Activated CD4-positive, alpha-beta T cell treated with anti-CD3 and anti-CD28 coated beads for 36 hours (primary cell): ENCODE data around the gene SETD2. TPM values are rescaled to one million over a fixed set of nuclear protein-coding genes. Genes with fewer than 3 reads are reported as not detected.
A peak's percentile ranks its signal among the peaks of the same experiment; 100 is the strongest.

Source experiments
- ATAC-seq: fragments of 200-7000 bp; cut with Tn5 transposase; one replicate; pipeline ENCODE4 v1.10.0; 2021; ENCODE audit warnings: mild to moderate bottlenecking, moderate library complexity
- CTCF ChIA-PET: fragments of 350-600 bp; sonication (Branson Sonifier 250); formaldehyde crosslinking; loops from one replicate; lab custom pipeline; 2021; ENCODE audit warnings: antibody characterized with exemption; lab: Charles Lee
- POLR2A ChIA-PET: fragments of 350-600 bp; sonication (Branson Sonifier 250); formaldehyde crosslinking; loops from one replicate; lab custom pipeline; 2021; ENCODE audit warnings: antibody characterized with exemption, inconsistent platforms; lab: Charles Lee
- DNase-seq: peaks from one replicate; pipeline ENCODE4 v3.0.0-alpha.2; 2020
- H3K27ac Mint-ChIP-seq: one replicate; pipeline ENCODE4 v1.8.0; 2021; ENCODE audit warnings: mixed read lengths
- H3K27me3 Mint-ChIP-seq: one replicate; pipeline ENCODE4 v1.8.0; 2021; ENCODE audit warnings: mixed read lengths
- H3K36me3 Mint-ChIP-seq: one replicate; pipeline ENCODE4 v1.8.0; 2021; ENCODE audit warnings: low read depth, mixed read lengths
- H3K4me1 Mint-ChIP-seq: one replicate; pipeline ENCODE4 v1.8.0; 2021; ENCODE audit warnings: mixed read lengths
- H3K4me3 Mint-ChIP-seq: one replicate; pipeline ENCODE4 v1.8.0; 2021; ENCODE audit warnings: mild to moderate bottlenecking, moderate library complexity, mixed read lengths
- H3K9me3 Mint-ChIP-seq: one replicate; pipeline ENCODE4 v1.8.0; 2021; ENCODE audit warnings: low read depth, mixed read lengths
- intact Hi-C, 2 experiments: fragments of 100-400 bp; cut with DNase I in 1 of 2; cut with micrococcal nuclease in 1 of 2; formaldehyde crosslinking; loops; one replicate each; pipeline versions ENCODE4 v1.14.2 to v1.15.1; 2022 to 2024; cut with DNase I, micrococcal nuclease
- total RNA-seq, 2 experiments: library from RNA; stranded (reverse); gene quantifications; one replicate each; pipeline ENCODE4 v1.2.3, GENCODE V29; 2021

Gene SETD2
- total RNA-seq, 2 experiments from 2014 or later, result 31.8 to 35.8 TPM

GRCh38 chr3:47010910-47011309 lies 153.0 kb downstream of the SETD2 start:
- Mint-ChIP-seq H3K4me1 (peaks cover 4% of the 10 kb centered on the region), H3K27ac (no peak overlapping the region), H3K4me3 (no peak overlapping the region), H3K36me3 (peaks cover 23% of the 10 kb centered on the region), H3K9me3 (no peaks in the 10 kb centered on the region), H3K27me3 (no peaks in the 10 kb centered on the region)
- POLR2A ChIA-PET, result interaction anchor here (0.8 kb wide), 1 partner anchor 9 kb away, joined by 3 read pairs; no protein-coding TSS in a partner anchor
- intact Hi-C loops, result loop anchor here in 1 of 2 experiments (10.0 kb wide), 1 partner anchor 364 kb away; no protein-coding TSS in a partner anchor
- CTCF ChIA-PET, result interaction anchor here (1.3 kb wide), 1 partner anchor 25 kb away, joined by 4 read pairs; no protein-coding TSS in a partner anchor
- no peak for DNase-seq
- ATAC-seq, result no peak

DNA sequence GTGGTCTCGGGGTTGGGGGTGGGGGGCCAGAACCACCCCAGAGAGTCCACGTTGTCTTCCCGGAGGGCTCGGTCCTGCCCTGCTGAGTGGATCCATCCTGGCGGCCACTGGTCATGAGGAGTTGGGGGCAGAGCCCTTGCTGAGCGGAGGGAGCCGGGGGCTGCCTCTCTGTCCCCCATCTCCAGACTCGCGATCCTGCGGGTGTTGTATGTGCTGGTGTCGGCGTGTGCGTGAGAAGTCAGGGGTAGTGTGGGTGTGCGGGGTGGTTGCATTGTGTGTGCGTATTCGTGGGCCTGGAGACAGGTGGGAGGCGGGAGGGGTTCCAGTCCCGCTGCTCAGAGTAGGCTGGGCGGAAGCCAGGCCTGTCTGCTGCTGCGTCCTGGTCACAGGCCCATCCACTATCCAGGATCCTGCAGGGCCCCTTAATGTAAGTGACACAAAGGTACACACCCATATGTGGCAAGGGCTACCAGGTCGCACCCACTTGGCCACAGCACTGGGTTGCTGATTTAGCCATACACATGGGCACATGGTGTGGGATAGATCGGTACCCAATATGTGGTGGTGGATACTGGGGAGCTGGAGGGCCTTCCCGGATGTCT lies 153.7 kb downstream of the SETD2 start:
- CTCF ChIA-PET, result interaction anchor here (0.6 to 1.3 kb wide), 3 partner anchors 18 to 257 kb away, joined by 3 to 4 read pairs (median 3); no protein-coding TSS in a partner anchor
- peaks cover 26% of the 10 kb centered on the region for H3K36me3 Mint-ChIP-seq
- H3K27ac Mint-ChIP-seq, result peak overlapping the region; percentile 79
- POLR2A ChIA-PET, result interaction anchor here (0.8 kb wide), 1 partner anchor 9 kb away, joined by 3 read pairs; no protein-coding TSS in a partner anchor
- H3K9me3 Mint-ChIP-seq, result no peaks in the 10 kb centered on the region
- intact Hi-C loops, result loop anchor here in 1 of 2 experiments (10.0 kb wide), 1 partner anchor 365 kb away; no protein-coding TSS in a partner anchor
- peak overlapping the region; percentile 57 for H3K4me3 Mint-ChIP-seq
- peaks cover 4% of the 10 kb centered on the region for H3K4me1 Mint-ChIP-seq
- H3K27me3 Mint-ChIP-seq, result no peaks in the 10 kb centered on the region
- DNase-seq (no peak), ATAC-seq (no peak)

GRCh38 chr3:47009225-47010110 lies 154.4 kb downstream of the SETD2 start:
- Mint-ChIP-seq H3K4me3 (peak overlapping the region; percentile 57), H3K27me3 (no peaks in the 10 kb centered on the region), H3K4me1 (peaks cover 4% of the 10 kb centered on the region), H3K27ac (peak overlapping the region; percentile 58), H3K36me3 (peaks cover 25% of the 10 kb centered on the region), H3K9me3 (no peaks in the 10 kb centered on the region)
- ChIA-PET CTCF (interaction anchor here (0.5 to 1.6 kb wide), 4 partner anchors 17 to 461 kb away, joined by 3 to 5 read pairs (median 3); no protein-coding TSS in a partner anchor), POLR2A (interaction anchor here (0.7 kb wide), 1 partner anchor 94 kb away, joined by 4 read pairs; no protein-coding TSS in a partner anchor)
- intact Hi-C loops, result loop anchor here (1.0 to 10.0 kb wide), 6 partner anchors 10 to 371 kb away; partner anchors contain the start of genes CCDC12 (in 1 of the 2) and NBEAL2 (in 1 of the 2)
- ATAC-seq (peak; percentile 93), DNase-seq (peak; percentile 84)

GRCh38 chr3:47008851-47009224 lies 155.1 kb downstream of the SETD2 start:
- no peaks in the 10 kb centered on the region for H3K27me3 Mint-ChIP-seq
- POLR2A ChIA-PET, result interaction anchor here (0.7 kb wide), 1 partner anchor 94 kb away, joined by 4 read pairs; no protein-coding TSS in a partner anchor
- peaks cover 4% of the 10 kb centered on the region for H3K4me1 Mint-ChIP-seq
- ATAC-seq, result no peak
- no peaks in the 10 kb centered on the region for H3K9me3 Mint-ChIP-seq
- no peak for DNase-seq
- CTCF ChIA-PET, result interaction anchor here (0.5 to 1.6 kb wide), 3 partner anchors 17 to 461 kb away, joined by 3 to 5 read pairs (median 3); no protein-coding TSS in a partner anchor
- no peak overlapping the region for H3K4me3 Mint-ChIP-seq
- intact Hi-C loops, result loop anchor here (1.0 to 2.0 kb wide), 5 partner anchors 10 to 371 kb away; partner anchors contain the start of genes CCDC12 (in 1 of the 2) and NBEAL2 (in 1 of the 2)
- peak overlapping the region; percentile 19 for H3K27ac Mint-ChIP-seq
- peaks cover 27% of the 10 kb centered on the region for H3K36me3 Mint-ChIP-seq

DNA sequence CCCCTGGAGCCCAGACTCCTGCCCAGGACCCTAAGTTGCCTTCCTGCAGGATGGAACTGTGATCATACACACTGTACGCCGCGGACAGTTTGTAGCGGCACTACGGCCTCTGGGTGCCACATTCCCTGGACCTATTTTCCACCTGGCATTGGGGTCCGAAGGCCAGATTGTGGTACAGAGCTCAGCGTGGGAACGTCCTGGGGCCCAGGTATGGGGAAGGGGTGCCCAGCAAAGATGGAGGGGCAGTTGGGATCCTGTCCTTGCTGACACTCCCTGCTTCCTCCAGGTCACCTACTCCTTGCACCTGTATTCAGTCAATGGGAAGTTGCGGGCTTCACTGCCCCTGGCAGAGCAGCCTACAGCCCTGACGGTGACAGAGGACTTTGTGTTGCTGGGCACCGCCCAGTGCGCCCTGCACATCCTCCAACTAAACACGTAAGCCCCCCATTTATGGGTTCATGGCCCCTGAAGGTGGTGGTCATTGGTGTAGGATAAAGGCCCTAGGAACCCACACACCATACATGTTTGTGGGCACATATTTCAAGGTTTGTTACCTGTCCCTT lies 155.6 kb downstream of the SETD2 start:
- CTCF ChIA-PET, result interaction anchor here (1.6 kb wide), 1 partner anchor 62 kb away, joined by 5 read pairs; no protein-coding TSS in a partner anchor
- Mint-ChIP-seq H3K4me3 (no peak overlapping the region), H3K27me3 (no peaks in the 10 kb centered on the region), H3K4me1 (peaks cover 4% of the 10 kb centered on the region), H3K36me3 (peaks cover 32% of the 10 kb centered on the region), H3K9me3 (no peaks in the 10 kb centered on the region), H3K27ac (peak overlapping the region; percentile 19)
- no peak for ATAC-seq
- POLR2A ChIA-PET, result no interaction called here
- intact Hi-C loops, result loop anchor here in 1 of 2 experiments (2.0 kb wide), 1 partner anchor 50 kb away; no protein-coding TSS in a partner anchor
- DNase-seq, result no peak

DNA sequence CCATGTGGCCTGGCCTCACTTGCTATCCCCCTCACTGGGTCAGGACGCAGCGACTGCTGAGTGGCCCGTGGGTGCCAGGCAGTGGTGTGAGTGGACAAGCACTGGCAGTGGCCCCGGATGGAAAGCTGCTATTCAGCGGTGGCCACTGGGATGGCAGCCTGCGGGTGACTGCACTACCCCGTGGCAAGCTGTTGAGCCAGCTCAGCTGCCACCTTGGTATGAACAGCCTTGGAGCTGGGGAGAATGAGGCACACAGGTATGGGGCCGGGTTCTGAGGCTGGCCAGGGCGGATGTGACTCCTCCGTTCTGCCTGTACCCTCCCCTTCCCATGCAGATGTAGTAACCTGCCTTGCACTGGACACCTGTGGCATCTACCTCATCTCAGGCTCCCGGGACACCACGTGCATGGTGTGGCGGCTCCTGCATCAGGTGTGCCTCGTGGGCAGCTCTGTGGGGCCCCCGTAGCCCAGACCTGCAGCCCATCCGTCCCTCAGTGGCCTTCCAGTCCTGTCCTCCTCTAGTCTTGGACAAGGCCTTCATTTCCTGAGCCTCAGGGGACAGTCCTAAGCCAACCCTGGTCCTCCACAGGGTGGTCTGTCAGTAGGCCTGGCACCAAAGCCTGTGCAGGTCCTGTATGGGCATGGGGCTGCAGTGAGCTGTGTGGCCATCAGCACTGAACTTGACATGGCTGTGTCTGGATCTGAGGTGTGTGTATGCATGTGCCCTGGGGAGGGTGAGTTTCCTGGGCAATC lies 156.3 kb downstream of the SETD2 start:
- H3K4me1 Mint-ChIP-seq, result peaks cover 4% of the 10 kb centered on the region
- H3K9me3 Mint-ChIP-seq, result no peaks in the 10 kb centered on the region
- ChIA-PET POLR2A (no interaction called here), CTCF (interaction anchor here (0.6 to 1.6 kb wide), 2 partner anchors 61 to 793 kb away, joined by 3 to 5 read pairs; no protein-coding TSS in a partner anchor)
- no peak overlapping the region for H3K4me3 Mint-ChIP-seq
- no peaks in the 10 kb centered on the region for H3K27me3 Mint-ChIP-seq
- DNase-seq, result peak; percentile 5
- intact Hi-C loops, result loop anchor here in 1 of 2 experiments (2.0 kb wide), 1 partner anchor 49 kb away; no protein-coding TSS in a partner anchor
- ATAC-seq, result no peak
- H3K27ac Mint-ChIP-seq, result no peak overlapping the region
- H3K36me3 Mint-ChIP-seq, result peaks cover 32% of the 10 kb centered on the region

GRCh38 chr3:47007001-47007400 lies 156.9 kb downstream of the SETD2 start:
- DNase-seq (no peak), ATAC-seq (no peak)
- Mint-ChIP-seq H3K4me3 (no peak overlapping the region), H3K4me1 (peaks cover 4% of the 10 kb centered on the region), H3K27ac (no peak overlapping the region), H3K27me3 (no peaks in the 10 kb centered on the region), H3K36me3 (peaks cover 34% of the 10 kb centered on the region), H3K9me3 (no peaks in the 10 kb centered on the region)
- intact Hi-C loops, result no loop called here
- ChIA-PET POLR2A (no interaction called here), CTCF (interaction anchor here (0.7 to 1.5 kb wide), 2 partner anchors 9 to 38 kb away, joined by 3 read pairs; no protein-coding TSS in a partner anchor)

GRCh38 chr3:47006145-47006651 lies 157.7 kb downstream of the SETD2 start:
- Mint-ChIP-seq H3K27ac (no peak overlapping the region), H3K36me3 (peaks cover 34% of the 10 kb centered on the region), H3K27me3 (no peaks in the 10 kb centered on the region), H3K4me1 (peaks cover 4% of the 10 kb centered on the region), H3K4me3 (no peak overlapping the region), H3K9me3 (no peaks in the 10 kb centered on the region)
- CTCF ChIA-PET, result interaction anchor here (0.7 to 1.5 kb wide), 2 partner anchors 9 to 38 kb away, joined by 3 read pairs; no protein-coding TSS in a partner anchor
- no peak for ATAC-seq
- intact Hi-C loops, result no loop called here
- DNase-seq, result no peak
- POLR2A ChIA-PET, result interaction anchor here (1.1 kb wide), 1 partner anchor 27 kb away, joined by 4 read pairs; the partner anchor contains the start of gene NBEAL2

- POLR2A ChIA-PET, result interaction anchor here (1.1 kb wide), 1 partner anchor 26 kb away, joined by 4 read pairs; the partner anchor contains the start of gene NBEAL2
- CTCF ChIA-PET, result interaction anchor here (1.5 kb wide), 1 partner anchor 39 kb away, joined by 3 read pairs; no protein-coding TSS in a partner anchor
- Mint-ChIP-seq H3K4me1 (peaks cover 4% of the 10 kb centered on the region), H3K27ac (no peak overlapping the region), H3K4me3 (no peak overlapping the region), H3K9me3 (no peaks in the 10 kb centered on the region), H3K27me3 (no peaks in the 10 kb centered on the region), H3K36me3 (peaks cover 33% of the 10 kb centered on the region)
- ATAC-seq (no peak), DNase-seq (peak; percentile 4)
- intact Hi-C loops, result no loop called here
These were observed 158.4 kb downstream of the SETD2 start for GRCh38 chr3:47005212-47006144.
